GM19351 (cell line): ENCODE results near the gene HDLBP.

Source experiments
- ATAC-seq: cut with Tn5 transposase; IDR thresholded peaks from one replicate; pipeline ENCODE4 v1.9.1; 2021; ENCODE audit warnings: mild to moderate bottlenecking, moderate library complexity; ENCODE audit not compliant: unreplicated experiment

HDLBP gene

DNA sequence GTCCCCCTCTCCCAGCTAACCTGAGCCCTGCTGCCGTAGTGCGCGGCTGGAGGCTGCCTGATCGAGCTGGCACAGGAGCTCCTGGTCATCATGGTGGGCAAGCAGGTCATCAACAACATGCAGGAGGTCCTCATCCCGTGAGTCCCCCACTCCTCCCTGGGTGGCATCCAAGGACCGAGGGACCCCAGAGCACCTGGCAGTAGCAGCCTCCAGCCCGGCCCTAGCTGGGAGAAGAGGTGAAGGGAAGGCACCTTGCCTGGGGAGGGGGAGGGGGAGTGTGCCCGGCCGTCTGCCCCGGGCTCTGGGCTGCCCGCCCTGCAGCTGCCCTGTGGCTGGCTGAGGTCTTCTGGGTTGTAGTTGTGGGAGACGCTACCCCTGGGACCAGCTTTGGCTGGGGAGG lies 100.7 kb downstream of the HDLBP start:
- no peak for ATAC-seq

DNA sequence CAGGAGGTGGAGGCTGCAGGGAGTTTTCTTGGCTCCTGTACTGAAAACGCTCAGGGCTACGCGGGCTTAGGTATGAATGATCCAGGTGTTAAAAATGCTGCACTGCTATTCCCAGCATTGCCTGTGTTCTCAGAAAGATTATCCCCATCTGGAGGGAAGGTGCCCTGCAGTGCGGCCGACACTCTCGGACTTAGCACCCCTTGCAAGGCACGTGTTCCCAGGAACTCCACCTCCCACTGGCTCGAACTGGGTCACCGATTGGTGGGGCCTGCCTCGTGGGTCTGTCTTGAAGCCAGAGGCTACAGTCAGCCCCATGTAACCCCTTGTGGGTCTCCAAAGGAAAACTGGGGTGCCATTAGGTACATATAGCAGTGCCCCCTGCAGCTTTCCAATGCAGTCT lies 101.3 kb downstream of the HDLBP start:
- no peak for ATAC-seq

- no peak for ATAC-seq
Measured at GRCh38 chr2:241213567-241213966, 101.9 kb downstream of the HDLBP start.

DNA sequence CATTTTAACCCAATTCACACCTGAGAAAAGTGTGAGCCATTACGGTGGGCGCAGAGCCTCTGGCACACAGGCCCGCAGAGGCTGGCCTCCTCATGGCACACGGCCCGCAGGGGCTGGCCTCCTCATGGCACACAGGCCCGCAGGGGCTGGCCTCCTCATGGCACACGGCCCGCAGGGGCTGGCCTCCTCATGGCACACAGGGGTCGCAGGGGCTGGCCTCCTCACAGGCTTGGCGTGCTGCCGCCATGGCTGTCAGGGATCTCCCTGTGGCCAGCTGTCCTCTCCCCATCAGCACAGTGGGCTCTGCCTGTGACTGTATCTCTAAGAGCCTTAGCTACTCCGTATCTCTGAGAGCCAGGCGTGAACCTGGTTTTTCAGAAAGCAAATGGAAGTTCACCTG lies 102.4 kb downstream of the HDLBP start:
- no peak for ATAC-seq

- ATAC-seq = no peak
Measured at GRCh38 chr2:241211276-241211675, 104.2 kb downstream of the HDLBP start.

DNA sequence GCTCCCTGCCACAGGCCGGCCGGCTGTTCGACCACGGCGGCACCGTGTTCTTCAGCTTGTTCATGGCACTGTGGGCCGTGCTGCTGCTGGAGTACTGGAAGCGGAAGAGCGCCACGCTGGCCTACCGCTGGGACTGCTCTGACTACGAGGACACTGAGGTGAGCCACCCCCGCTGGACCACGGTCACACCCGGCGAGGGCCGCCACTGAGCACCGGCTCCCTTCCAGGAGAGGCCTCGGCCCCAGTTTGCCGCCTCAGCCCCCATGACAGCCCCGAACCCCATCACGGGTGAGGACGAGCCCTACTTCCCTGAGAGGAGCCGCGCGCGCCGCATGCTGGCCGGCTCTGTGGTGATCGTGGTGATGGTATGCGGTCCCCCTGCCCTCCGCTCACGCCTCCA lies 106.2 kb downstream of the HDLBP start:
- no peak for ATAC-seq

DNA sequence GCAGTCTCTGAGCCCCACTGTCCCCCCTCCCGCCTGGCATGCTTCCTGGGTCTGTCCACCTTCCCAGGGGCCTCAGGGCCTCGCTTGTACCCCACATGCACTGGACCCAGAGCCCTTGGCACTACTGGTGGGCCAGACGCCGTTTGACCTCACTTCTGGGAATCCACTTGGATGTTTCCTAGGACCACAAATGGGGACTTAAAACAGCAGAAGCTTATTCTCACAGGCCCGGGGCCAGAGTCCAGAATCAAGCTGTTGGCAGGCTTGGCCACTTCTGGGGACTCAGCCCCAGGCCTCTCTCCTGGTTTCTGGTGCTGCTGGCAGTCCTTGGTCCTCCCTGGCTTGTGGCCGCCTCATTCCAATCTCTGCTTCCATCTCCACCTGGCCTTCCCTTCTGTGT lies 107.4 kb downstream of the HDLBP start:
- no peak for ATAC-seq

DNA sequence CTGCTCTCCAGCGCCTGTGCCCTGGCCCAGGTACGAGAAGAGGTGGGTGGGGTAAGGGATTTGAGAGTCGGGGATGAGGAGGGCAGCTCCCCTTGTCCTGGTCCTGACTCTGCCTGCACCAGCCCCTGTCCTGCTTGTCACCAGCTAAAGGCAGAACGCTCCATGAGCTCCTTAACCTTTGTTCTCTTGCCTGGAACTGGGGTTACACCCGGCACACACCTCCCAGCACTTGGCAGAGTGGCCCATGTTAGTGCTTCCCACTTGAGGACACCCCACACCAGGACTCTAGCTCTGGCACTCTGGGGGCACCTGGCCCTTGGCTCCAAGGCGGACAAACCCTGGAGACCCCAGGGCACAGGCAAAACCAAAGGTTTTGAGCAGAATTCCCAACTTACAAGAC lies 107.8 kb downstream of the HDLBP start:
- ATAC-seq = no peak

DNA sequence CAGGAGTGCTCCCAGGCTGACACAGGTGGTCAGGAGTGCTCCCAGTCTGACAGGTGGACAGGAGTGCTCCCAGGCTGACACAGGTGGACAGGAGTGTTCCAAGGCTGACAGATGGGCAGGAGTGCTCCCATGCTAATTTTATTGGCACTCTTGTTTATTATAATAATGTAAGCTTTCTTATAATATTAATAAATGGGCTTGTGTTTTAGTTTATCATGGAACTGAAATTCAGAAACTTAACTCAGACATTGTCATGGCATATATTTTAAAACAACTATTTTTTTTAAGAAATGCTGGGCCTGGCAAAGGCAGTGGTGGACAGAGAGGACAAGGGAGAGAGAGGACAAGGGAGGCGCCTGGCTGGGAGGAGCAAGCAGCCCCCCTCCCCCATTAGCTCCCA lies 108.3 kb downstream of the HDLBP start:
- ATAC-seq = no peak

DNA sequence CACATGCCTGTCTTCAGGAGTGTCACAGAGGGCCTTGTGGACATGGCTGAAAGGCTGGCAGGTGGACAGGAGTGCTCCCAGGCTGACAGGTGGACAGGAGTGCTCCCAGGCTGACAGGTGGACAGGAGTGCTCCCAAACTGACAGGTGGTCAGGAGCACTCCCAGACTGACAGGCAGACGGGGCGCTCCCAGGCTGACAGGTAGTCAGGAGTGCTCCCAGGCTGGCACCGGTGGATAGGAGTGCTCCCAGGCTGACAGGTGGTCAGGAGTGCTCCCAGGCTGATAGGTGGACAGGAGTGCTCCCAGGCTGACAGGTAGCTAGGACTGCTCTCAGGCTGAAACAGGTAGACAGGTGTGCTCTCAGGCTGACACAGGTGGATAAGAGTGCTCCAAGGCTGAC lies 110.4 kb downstream of the HDLBP start:
- no peak for ATAC-seq

GRCh38 chr2:241204490-241204889 lies 111.0 kb downstream of the HDLBP start:
- ATAC-seq = no peak

- no peak for ATAC-seq
Measured at GRCh38 chr2:241204010-241204384, 111.5 kb downstream of the HDLBP start.

GRCh38 chr2:241203218-241204009 lies 112.1 kb downstream of the HDLBP start:
- no peak for ATAC-seq

DNA sequence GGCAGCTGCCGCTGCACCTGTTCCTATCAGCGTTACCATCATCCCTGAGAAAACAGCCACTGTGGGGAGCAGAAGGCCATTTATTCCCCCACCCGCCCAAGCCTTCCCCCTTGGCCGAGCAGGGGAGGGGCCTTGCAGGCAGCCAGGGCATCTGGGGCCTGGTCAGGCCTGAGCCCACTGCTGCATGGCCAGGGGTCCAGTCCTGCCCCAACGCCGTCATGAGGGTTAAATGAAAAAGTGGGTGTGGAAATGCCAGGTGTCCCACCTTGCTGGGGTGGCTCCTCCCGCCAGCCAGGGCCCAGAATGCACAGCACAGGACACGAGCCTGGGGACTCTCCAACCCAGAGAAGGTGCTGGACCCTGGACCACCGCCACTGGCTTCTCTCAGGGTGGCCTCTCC lies 112.8 kb downstream of the HDLBP start:
- no peak for ATAC-seq

GRCh38 chr2:241202268-241202585 lies 113.2 kb downstream of the HDLBP start:
- ATAC-seq = no peak

DNA sequence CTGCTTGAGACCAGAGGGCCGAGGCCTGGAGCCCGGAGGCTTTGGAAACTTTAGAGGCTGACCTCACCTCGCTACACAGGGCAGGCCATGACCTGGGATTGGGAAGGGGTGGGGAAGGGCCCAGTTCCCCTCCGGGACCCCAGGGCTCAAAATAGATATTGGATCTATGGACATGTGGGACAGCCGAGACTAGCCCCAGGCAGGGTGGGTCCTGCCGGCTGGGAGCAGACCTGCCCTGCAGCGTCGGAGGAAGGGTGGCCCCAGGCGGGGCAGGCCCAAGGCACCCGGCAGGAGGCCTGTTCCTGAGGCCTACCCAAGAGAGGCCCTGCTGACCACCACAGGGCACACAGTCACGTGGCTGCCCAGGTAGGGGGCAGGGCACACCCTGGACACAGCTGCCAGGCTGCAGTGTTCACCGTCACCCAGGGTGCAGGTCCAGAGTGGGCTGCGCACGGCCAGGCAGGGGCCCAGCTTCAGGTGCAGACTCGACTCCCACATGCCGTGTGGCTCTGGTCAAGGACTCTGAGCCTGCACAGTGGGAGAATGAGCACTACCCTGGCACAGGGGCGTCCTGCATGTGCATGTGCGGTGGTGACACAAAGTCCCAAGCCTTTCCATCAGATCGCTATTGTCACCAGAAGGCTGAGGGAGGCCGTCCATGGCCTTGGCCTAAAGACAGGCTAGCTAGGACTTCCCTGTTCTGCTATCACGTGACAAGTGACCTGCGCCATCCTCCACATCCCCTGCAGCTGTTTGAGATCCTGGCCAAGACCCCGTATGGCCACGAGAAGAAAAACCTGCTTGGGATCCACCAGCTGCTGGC lies 113.8 kb downstream of the HDLBP start:
- ATAC-seq = no peak

GRCh38 chr2:241200822-241201395 lies 114.6 kb downstream of the HDLBP start:
- no peak for ATAC-seq

DNA sequence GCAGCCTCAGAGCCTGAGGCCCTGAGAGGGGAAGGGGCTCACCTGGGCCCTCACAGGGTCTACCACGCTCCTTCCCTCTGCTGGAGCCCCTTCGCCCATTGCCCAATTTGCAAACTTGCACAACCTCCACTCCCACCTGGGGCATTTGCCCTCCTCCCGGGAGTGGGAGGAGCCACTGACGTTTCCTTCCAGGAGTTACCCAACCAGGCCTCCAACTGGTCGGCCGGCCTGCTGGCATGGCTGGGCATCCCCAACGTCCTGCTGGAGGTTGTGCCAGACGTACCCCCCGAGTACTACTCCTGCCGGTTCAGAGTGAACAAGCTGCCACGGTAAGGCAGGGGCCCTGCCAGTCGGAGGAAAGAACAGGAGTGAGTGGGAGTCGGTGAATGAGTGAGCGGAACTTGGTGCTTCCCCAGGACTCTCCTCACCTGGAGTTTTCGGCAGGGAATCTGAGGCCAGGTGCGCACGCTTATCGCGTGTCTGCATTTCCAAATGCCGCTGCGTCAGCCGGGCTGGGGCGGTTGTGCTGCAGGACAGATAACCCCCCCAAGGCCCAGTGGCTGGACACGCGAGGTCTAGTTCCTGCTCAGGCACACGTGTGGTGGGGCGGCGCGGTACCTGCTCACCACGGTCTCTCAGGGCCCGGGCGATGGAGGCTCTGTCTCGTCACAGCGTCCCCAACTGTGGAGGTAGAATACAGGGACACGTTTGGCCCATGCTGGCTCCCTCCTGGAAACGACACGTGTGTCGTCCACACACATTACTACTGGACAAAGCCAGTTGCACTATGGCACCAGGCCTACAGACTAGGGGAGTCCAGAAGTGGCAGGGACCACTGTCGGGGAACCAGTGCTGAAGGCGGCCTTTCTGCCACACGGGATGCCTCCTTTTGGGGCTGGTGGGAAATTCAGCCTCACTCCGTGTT lies 115.3 kb downstream of the HDLBP start:
- ATAC-seq = no peak

- no peak for ATAC-seq
Measured at GRCh38 chr2:241199286-241199685, 116.2 kb downstream of the HDLBP start.

DNA sequence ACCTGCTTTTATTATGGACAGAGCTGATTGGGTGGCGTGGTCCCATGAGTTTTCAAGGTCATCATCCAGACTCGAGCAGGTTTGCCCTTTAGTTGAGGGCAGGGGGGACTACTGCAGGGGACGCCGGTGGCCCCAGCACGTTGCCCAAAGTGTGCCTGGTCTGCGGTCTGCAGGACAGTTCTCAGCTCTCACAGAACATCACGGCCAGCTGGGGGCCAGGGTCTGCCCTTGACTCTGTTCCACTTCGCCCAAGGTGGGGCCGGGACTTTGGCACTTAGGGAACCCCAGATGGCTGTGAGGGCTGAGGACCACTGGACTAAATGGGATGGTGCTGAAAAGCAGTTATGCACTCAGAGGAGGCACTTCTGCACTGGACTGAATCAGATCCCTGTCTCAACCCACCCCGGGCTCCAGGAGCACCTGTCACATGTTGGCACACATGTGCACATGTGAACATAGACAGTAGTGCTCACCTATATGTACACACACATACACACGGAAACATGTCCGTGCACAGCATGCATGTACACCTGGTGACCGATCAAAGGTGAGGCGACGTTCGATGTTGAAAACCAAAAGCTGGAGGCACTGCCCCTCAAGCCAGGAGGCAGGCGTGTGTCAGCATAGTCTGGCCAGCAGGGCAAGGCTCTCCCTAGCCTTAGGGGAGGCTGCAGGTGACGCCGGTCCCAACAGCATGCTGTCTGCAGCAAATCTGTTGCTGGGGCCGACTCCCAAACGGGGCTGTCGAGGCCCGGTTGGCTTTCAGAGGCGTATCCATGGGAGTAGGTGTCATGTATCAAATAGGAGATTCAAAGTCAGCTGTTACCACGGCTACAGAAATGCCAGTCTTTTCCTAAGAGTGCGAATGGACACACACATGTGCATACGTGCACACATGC lies 116.8 kb downstream of the HDLBP start:
- ATAC-seq = no peak
